GM21786 (cell line): ENCODE results near the gene ACOT12.

Experiments
- ATAC-seq: cut with Tn5 transposase; IDR thresholded peaks from one replicate; pipeline ENCODE4 v1.9.1; 2021; ENCODE audit not compliant: unreplicated experiment

The ACOT12 gene

DNA sequence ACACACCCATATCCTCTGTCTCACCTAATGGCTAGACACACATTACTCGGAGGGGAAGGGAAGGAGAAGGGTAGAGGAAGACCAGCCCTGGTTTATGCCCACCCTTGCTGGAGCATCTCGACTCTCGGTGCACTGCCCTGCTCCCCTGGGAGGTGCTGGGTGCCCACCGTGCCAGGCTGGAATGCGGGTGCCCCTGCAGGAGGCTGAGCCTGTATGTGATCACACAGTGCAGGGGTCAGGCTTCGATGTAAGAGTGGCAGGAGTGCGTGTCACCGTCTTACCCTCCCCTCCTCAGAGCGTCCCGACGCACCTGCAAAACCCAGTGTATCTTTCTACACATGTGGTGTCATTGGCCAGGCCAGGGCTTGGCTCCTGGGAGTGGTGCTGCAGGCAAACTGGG, 7.3 kb upstream of the ACOT12 start:
- no peak for ATAC-seq

DNA sequence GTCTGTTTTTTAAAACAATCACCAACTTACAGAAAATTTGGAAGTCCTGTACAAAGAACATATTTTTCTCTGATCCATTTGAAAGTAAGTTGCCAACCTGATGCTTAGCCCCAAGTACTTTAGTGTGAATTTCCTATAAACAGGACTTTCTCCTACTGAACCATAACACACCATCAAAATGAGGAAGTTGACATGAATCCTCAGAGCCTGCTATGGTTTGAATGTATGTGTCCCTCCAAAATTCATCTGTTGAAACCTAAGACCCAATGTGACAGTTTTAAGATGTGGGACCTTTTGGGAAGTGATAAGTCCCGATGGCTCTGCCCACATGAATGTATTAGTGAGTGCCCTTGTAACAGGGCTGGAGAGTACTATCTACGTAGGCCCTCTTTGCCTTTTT, 6.4 kb upstream of the ACOT12 start:
- no peak for ATAC-seq

DNA sequence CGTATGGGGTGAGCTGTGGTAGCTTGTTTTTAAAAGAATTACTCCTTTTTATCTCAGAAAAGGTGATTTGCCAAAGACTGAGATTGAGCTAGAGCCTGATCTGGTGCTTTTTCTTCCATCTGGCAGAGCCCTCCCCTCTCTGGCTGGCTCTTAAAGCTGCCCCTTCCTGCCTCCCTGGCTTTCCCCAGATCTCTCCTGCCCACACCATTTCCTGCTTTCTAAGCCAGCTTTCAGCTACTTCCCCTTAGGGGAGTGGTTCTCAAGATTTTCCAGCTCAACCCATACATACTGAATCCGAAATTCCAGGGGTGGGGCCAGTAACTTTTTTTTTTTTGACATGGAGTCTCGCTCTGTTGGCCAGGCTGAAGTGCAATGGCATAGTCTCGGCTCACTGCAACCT, 4.8 kb upstream of the ACOT12 start:
- ATAC-seq = no peak

DNA sequence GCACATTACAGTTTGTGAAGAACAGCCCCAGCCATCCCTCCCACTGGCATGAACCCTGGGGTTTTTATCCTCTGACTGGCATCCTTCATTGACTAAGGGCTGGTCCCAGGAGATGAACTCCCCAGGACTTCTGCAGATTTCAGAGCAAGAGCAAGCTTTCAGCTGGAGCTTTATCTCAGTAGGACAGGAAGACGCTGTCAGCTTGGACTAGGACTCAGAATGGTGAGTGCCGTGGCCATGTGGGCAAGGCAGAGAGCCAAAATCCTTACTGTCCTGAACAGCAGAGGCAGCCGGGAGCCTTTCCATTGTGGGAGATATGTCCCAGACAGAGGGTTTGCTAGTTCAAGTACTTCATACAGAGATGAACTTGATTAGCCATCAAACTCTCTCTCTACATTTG, 3.2 kb upstream of the ACOT12 start:
- ATAC-seq = no peak

DNA sequence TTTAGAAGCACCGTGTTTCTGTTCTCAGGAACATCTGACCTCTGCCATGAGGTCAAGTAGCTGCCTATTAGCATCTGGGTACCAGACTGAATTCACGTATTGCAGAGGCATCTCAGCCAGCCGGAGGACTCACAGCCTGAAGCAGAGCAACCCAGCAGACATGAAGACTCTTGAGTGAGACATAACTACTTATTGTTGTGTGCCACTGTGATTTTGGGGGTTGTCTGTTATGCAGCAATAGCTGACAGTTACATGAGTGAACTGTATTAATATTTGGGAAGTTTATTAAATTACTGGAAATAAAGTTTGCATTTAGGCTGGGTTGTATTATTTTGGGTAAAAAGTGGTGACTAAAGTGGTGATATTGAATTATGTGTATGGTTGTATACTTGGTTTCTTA, 1.3 kb upstream of the ACOT12 start:
- no peak for ATAC-seq

DNA sequence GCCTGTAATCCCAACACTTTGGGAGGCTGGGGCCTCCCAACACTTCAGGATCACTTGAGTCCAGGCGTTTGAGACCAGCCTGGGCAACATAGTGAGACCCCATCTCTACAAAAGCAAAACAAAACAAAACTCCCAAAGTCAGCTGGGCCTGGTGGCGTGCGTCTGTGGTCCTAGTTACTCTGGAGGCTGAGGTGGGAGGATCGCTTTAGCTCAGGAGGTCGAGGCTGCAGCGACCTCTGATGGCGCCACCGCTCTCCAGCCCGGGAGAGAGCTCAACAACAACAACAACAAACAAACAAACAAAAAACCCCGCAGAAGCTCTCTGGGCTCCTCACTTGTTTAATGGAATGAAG, 528 bp downstream of the ACOT12 start:
- ATAC-seq = no peak

DNA sequence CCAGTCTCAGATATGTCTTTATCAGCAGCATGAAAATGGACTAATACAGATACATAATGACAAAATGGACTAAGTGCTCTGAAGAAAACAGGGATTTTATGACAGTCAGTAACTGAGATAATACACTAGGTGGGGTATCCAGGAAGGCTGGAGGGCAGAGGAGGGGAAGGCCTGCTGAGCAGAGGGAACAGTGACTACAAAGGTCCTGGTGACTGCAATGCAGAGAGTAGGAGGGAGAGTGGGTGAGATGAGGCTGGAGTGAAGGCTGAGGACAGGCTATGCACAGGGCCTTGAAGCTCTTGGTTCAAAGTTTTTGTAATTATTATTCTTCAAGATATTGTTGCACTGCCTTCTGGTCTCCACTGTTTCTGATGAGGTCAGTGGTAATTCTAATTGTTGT, 4.9 kb downstream of the ACOT12 start:
- no peak for ATAC-seq

DNA sequence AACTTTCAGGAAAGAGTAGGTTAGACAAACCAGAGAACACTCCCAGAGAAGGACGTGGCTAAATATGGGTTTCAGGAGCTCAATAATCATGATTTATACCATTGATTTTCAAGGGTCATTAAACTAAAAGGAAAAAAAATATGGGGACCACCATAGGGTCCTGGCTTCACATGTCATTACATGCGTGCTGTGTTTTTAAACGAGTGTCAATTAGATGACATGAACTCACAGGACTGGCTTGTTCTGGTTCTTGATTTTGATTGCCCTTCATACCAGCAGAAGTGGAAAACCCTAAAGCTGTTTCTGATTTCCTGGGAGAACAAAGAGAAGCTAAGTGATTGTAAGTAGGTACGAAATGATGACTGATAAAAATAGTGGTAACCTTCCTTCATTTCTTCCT, 5.8 kb downstream of the ACOT12 start:
- no peak for ATAC-seq

DNA sequence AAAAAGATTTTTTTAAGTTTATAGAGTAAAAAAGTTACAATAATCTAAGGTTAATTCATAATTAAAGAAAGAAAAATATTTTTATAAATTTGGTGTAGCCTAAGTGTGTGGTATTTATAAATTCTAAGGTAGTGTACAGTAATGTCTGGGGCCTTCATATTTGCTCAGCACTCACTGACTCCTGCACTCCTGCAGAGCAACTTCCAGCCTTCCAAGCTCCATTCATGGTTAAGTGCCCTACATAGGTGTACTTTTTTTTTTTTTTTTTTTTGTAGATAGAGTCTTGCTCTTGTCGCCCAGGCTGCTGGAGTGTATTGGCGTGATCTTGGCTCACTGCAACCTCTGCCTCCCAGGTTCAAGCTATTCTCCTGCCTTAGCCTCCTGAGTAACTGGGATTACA, 10.1 kb downstream of the ACOT12 start:
- ATAC-seq = no peak

DNA sequence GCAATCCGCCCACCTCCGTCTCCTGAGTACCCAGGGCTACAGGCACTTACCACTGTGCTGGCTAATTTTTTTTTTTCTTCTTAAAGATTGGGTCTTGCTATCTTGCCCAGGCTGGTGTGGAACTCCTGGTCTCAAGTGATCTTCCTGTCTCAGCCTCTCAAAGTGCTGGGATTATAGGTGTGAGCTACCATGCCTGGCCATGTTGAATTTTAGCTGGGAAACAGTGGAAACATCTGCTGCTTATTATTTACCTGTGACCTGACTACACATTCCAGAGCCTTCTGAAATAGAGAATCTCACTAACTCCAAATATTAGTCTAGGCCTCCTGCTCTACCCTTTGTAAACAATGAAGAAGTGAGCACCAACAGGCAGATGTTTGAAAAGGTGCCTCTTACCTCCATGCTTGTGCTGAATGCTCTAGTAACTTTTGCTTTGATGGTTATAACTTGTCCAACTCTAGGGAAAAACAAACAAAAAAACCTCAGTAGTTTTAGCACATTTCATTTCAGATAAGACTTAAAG, 22.5 kb downstream of the ACOT12 start:
- ATAC-seq = no peak

DNA sequence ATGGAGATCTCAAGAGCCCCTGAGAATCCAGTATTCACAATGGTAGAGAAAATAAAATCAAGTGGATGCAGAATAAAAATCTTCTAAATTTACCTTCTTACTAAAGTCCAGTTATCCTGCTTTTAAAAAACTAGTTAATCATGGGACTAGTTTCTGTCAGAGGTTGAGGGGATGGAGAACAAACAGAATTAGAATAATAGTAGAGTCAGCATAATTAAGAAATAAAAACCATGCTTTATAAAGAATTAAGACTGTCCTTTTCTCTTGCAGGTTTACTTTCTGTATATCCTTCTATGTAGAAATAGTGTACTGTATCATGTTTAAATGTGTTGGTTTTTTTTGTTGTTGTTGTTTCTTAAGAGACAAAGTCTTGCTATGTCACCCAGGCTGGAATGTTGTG, 23.0 kb downstream of the ACOT12 start:
- ATAC-seq = no peak

DNA sequence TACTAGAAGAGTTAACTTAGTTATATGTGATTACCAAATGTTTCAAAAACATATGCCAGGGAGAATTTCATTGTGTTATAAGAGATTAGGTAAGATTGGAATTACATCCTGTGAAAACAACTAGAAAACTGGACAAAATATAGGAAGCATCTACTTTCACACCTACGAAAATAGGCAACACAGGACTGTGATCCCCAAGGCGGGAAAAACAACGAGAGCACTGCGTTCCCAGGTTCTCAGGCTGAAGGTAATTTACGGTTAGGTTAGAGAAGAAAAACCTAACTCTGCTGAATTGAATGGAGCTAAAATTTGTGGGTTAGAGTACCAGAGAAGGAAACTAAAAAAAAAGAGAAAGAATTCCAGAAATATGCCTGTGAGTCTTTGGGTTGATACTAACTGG, 28.4 kb downstream of the ACOT12 start:
- ATAC-seq = no peak

DNA sequence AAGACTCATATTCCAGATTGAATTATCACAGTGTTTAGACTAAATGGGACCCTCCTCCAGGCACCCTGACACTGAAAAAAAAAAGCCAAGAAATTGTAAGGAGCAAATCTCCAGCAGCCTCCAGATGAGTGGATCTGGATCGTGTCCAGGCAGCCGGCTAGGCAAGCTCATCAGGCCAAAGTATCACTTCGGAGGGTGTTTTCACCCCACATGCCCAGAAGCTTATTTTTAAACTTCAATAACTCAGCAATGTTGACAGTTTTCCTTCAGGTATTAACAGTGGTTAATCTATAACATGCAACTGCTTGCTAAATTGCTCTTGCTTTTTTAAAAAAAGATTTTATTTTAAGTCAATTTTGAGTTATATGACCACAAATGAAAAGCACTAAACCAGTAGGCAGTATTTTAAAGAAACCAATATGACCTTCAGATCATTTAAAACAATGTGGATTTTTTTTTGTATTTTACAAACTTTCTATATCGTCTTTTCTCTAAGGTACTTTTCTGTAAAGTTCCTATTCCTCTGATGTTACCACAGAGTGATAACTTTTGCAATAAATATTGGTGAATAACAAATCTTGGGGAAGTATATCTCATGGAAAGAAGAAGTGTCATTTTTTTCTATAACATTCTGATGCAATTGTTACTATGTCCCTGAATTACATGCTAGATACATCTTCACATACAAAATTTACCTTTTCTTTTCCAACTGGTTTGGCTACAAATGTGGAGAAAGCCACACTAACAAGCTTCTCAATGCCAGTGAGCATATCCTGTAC, 30.7 kb downstream of the ACOT12 start:
- no peak for ATAC-seq

DNA sequence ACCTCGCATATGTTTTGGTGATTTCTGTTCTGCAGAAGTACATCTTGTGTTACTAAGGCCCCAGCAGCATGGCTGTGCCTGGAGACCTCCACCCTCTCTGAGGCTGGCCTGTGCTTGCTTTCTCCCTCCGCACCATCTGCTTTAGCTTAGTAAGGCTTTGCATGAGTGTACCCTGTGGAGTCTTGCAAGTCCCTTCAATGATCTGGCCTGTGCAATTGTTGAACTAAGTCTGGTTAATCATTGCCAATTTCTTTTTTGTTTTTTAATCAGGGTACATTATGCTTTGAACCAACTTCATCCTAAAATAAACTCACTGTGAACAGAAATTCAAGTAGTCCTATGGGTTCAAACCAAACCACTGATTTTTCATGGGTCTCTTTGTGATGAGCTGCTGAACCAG, 32.3 kb downstream of the ACOT12 start:
- ATAC-seq = no peak

DNA sequence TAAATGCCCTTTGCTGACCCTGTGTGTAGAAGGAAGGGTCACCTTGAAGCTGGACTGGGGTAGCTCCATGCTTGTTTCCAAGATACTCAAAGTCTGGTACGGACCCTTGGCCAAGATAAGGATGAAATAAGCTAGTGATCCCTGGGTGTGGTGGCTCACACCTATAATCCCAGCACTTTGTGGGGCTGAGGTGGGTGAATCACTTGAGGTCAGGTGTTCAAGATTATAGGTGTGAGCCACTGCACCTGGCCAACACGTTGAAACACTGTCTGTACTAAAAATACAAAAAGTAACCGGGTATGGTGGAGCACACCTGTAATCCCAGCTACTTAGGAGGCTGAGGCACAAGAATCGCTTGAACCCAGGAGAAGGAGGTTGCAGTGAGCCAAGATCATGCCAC, 33.3 kb downstream of the ACOT12 start:
- no peak for ATAC-seq

DNA sequence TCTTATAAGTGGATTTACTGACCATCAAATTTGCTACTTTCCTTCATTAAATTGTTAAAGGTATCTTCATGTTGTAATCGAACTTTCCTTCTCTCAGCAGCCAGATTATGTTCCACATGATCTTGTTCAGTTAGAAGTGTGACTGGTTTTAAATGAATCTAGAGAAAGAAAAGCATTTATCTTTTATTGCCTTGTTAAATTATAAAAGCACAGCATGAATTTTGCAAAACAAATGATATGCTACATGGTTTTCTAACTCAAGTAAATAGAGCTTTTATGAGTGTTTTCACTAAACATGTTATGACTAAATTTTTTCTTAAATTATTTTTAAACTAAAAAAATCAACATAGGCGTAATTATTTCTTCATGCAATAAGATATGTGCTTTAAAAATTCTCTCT, 34.1 kb downstream of the ACOT12 start:
- no peak for ATAC-seq

DNA sequence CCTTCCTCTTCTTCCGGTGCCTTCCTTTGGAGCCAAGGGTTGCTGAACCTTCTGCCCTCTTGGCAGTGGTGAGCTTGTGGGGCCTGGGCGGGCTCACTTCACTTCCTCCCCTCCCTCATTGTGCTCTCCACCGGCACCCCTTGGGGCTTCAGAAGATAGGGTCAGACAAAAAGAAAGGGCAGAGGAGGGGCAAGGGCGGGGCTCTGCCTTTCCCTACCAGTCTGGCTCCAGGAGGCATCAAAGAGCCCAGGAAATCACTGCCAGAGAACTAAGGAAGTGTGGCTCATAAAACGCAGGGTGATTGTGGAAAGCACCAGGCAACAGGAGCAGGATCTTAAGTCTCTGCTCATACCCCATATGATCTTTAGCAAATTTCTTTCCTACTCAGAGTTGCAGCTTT, 34.8 kb downstream of the ACOT12 start:
- ATAC-seq = no peak

DNA sequence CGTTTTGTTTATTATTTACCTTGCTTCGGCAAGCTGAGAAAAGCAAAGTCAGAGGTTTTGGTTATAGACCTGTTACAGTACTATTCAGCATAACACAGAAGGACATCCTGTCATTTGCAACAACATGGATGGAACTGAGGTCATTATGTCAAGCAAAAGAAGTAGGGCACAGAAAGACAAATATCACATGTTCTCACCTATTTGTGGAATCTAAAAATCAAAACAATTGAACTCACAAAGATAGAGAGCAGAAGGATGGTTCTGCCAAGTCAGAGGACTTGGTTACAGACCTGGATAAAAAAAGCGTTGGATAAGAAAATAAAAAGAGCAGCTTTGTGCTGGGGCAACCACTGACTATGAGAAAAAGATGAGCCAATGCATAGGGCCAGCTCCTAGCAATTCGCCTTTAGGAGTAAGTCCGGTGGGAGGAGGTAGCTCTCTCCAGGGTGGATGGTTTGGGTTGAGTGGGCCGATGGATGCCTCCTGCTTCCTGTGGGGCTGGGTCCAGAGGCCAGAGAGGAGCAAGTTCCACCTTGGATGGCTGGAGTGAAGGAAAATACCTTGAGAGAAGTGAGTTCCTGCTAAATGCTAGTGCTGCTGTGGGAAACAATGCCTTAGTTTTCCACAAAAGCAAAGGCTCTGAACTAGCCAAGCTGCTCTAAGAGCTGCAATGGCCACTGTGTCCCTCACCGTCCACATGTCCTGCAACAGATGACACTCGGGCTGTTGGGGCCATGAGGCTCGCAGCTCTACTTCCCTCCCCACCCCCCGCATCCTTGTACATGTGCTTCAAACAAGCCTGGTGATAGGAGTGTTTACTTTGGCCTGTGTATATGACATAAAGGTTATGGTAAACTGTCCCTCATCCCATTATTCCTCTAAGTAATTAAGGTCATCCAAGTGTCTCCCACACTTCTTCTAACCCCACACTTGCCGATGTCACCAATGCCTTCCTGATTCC, 38.4 kb downstream of the ACOT12 start:
- ATAC-seq = no peak

DNA sequence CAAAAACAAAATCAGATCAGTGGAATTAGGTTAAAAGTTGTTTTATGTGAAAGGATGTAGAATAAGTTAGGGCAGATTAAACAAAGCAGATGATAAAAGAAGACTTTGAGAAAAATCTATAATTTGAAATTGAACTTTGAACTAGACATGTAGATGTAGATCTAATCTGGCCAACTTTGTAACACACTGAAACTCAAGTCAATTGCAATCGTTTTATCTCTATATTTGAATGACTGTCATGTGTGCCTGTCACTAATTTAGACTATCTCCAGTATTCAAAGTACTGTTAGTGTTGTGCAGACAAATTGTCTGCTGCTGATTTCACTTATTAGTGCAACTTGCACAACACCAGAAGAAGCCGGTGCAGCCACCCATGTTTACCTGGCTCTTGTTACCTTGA, 39.8 kb downstream of the ACOT12 start:
- no peak for ATAC-seq

DNA sequence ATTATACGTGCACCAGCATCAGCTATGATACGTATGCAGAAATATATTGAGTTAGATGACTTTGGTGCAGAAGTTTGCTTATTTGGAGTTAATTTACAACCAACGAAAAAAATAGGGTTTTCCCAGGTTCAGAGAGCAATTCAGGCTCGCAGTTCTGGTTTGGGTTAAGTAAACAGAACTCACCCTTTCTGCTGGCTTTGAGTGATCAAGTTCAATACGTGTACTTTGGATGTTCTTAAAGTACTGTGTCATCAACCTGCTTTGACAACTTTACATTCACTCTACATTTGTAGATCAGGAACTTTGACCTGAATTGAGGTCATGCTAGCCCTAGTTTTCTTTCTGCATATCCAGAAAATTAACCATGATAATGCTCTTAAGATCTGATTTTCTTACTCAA, 40.7 kb downstream of the ACOT12 start:
- no peak for ATAC-seq

DNA sequence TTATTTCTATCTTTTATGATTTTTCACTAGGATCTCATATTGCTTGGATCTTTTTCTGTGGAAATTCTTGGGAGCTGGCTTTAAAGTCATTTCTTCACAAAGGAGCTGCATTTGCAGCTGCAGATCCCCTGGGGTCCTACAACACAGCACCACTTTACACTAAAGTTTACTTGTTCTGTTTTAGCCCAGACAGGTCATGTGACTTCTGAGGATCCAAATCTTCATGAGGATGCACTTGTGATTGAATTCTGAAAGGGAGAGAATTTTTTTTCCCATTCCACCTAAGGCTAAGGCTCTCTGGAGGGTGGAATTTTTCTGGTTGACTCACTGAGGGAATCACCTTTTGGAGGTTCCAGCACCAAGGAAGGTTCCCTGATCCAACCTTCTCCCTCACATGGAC, 43.4 kb downstream of the ACOT12 start:
- ATAC-seq = no peak

DNA sequence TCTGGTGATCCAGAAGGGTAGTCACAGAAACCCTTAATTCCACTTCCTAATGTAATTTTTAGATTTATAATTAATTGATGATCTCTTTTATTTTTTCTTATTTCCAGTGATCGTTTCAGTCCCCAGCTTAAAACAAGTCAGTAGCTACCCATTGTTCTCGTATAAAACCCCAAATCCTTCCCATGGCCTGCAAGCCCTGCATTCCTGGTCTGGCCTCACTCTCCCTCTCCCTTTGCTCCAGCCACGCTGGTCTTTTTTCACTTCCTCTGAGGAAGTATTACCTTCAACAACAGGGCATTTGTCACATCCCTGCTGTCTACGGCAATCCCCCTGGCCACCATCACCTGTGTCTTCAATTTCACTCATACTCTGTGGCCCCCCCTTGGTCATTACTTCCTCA, 44.8 kb downstream of the ACOT12 start:
- ATAC-seq = no peak
